ENCODE data around the gene MC2R.

MC2R gene

DNA sequence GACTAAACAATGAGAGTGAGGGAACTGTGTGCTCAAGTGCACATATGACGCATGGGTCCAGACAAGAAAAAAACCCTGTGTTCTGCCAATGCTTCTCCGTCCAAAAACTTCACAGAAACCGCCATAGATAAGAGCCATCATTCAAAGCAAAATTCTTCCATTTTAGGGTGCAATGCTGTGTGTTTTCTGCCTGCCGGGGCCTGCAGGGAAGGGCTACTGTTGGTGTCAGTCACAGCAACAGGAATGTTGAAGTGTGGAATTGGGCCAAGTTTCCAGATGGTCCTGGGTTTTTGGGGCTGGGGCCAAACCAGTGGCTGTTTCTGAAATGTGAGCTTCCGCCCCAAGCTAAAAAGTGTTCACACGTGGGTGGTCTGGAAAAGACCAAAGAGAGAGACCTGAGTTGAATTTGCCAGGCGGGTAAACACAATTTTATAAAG, 677 bp upstream of the MC2R start:
- H2AFZ ChIP-seq (ENCODE audit: insufficient read depth, low read length, poor library complexity), result no peak overlapping the region
- no peak overlapping the region for H3K9ac ChIP-seq (ENCODE audit: low read length)
- no peaks in the 10 kb centered on the region for H3K4me1 ChIP-seq (ENCODE audit: control insufficient read depth in 1 of 2, insufficient read depth in 2 of 2, low read length in 2 of 2)
- H3K18ac ChIP-seq (ENCODE audit: low read length), result no peak overlapping the region
- no peak overlapping the region for H3K14ac ChIP-seq (ENCODE audit: low read length)
- H4K12ac ChIP-seq (ENCODE audit: low read depth, low read length), result no peak overlapping the region
- H3K79me2 ChIP-seq (ENCODE audit: control insufficient read depth, insufficient read depth, low read length, poor library complexity), result no peaks in the 10 kb centered on the region
- DNase-seq, result no peak
- H3K27ac ChIP-seq (ENCODE audit: low read depth, low read length), result no peak overlapping the region
- WGBS (ENCODE audit: extremely low coverage, insufficient coverage, insufficient read length), result no CpG with 5 or more reads among the region's 7 CpGs
- no peak overlapping the region for H3K4me2 ChIP-seq (ENCODE audit: low read length)
- H4K91ac ChIP-seq (ENCODE audit: low read depth, low read length), result no peak overlapping the region
- no peak overlapping the region for H2BK120ac ChIP-seq (ENCODE audit: insufficient read depth, low read length, poor library complexity)
- no peaks in the 10 kb centered on the region for H3K79me1 ChIP-seq (ENCODE audit: low read length)
- H3K36me3 ChIP-seq (ENCODE audit: control insufficient read depth in 1 of 2, insufficient read depth in 2 of 2, low read length in 2 of 2), result no peaks in the 10 kb centered on the region
- H3K4ac ChIP-seq (ENCODE audit: low read depth, low read length), result no peak overlapping the region
- H4K8ac ChIP-seq (ENCODE audit: low read depth, low read length), result no peak overlapping the region
- H3K23ac ChIP-seq (ENCODE audit: low read length), result no peak overlapping the region
- no peak overlapping the region for H2BK12ac ChIP-seq (ENCODE audit: low read length)
- H3K4me3 ChIP-seq (ENCODE audit: low read depth, low read length), result no peak overlapping the region
- H2AK5ac ChIP-seq (ENCODE audit: low read length), result no peak overlapping the region
- H3K27me3 ChIP-seq (ENCODE audit: insufficient read depth, low read length), result no peaks in the 10 kb centered on the region
- H3K9me3 ChIP-seq (ENCODE audit: insufficient read depth, low read depth, low read length), result no peaks in the 10 kb centered on the region
- no peak overlapping the region for H2BK5ac ChIP-seq (ENCODE audit: low read depth, low read length, poor library complexity)

GRCh38 chr18:13914756-13915155, 580 bp downstream of the MC2R start:
- no peak overlapping the region for H2BK120ac ChIP-seq (ENCODE audit: insufficient read depth, low read length, poor library complexity)
- no CpG with 5 or more reads among the region's 9 CpGs for WGBS (ENCODE audit: extremely low coverage, insufficient coverage, insufficient read length)
- H2AFZ ChIP-seq (ENCODE audit: insufficient read depth, low read length, poor library complexity), result no peak overlapping the region
- no peak for DNase-seq
- no peaks in the 10 kb centered on the region for H3K79me1 ChIP-seq (ENCODE audit: low read length)
- H3K18ac ChIP-seq (ENCODE audit: low read length), result no peak overlapping the region
- H2BK5ac ChIP-seq (ENCODE audit: low read depth, low read length, poor library complexity), result no peak overlapping the region
- H3K27me3 ChIP-seq (ENCODE audit: insufficient read depth, low read length), result no peaks in the 10 kb centered on the region
- no peak overlapping the region for H3K4ac ChIP-seq (ENCODE audit: low read depth, low read length)
- H3K4me2 ChIP-seq (ENCODE audit: low read length), result no peak overlapping the region
- no peak overlapping the region for H2BK12ac ChIP-seq (ENCODE audit: low read length)
- H3K14ac ChIP-seq (ENCODE audit: low read length), result no peak overlapping the region
- no peaks in the 10 kb centered on the region for H3K36me3 ChIP-seq (ENCODE audit: control insufficient read depth in 1 of 2, insufficient read depth in 2 of 2, low read length in 2 of 2)
- no peak overlapping the region for H2AK5ac ChIP-seq (ENCODE audit: low read length)
- no peaks in the 10 kb centered on the region for H3K79me2 ChIP-seq (ENCODE audit: control insufficient read depth, insufficient read depth, low read length, poor library complexity)
- H3K4me3 ChIP-seq (ENCODE audit: low read depth, low read length), result no peak overlapping the region
- H3K27ac ChIP-seq (ENCODE audit: low read depth, low read length), result no peak overlapping the region
- H3K23ac ChIP-seq (ENCODE audit: low read length), result no peak overlapping the region
- H4K8ac ChIP-seq (ENCODE audit: low read depth, low read length), result no peak overlapping the region
- no peak overlapping the region for H3K9ac ChIP-seq (ENCODE audit: low read length)
- no peak overlapping the region for H4K12ac ChIP-seq (ENCODE audit: low read depth, low read length)
- no peaks in the 10 kb centered on the region for H3K9me3 ChIP-seq (ENCODE audit: insufficient read depth, low read depth, low read length)
- H4K91ac ChIP-seq (ENCODE audit: low read depth, low read length), result no peak overlapping the region
- no peaks in the 10 kb centered on the region for H3K4me1 ChIP-seq (ENCODE audit: control insufficient read depth in 1 of 2, insufficient read depth in 2 of 2, low read length in 2 of 2)

DNA sequence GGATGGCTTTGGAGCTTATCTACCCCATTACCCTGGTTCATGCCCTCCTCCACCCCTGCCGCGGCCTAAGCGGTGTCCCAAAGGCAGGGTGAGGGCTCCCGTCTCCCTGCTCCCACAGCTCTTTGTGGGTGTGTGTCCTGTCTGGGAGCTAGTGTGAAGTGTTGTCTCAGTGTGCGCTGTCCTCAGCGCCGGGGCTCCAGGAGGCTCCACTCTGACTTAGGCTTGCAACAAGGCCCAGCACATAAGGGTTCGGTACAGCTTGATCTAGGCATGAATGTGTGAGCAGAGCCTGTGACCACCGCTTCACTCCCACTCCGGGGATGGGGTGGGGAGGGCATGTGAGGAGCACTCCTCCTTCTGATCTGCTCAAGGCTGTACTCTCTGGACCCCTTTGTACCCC, 1.2 kb downstream of the MC2R start:
- no peak overlapping the region for H2BK12ac ChIP-seq (ENCODE audit: low read length)
- no peak overlapping the region for H3K27ac ChIP-seq (ENCODE audit: low read depth, low read length)
- no peak overlapping the region for H2BK5ac ChIP-seq (ENCODE audit: low read depth, low read length, poor library complexity)
- H2AFZ ChIP-seq (ENCODE audit: insufficient read depth, low read length, poor library complexity), result no peak overlapping the region
- no peaks in the 10 kb centered on the region for H3K36me3 ChIP-seq (ENCODE audit: control insufficient read depth in 1 of 2, insufficient read depth in 2 of 2, low read length in 2 of 2)
- no peak overlapping the region for H3K4me2 ChIP-seq (ENCODE audit: low read length)
- no peak overlapping the region for H3K9ac ChIP-seq (ENCODE audit: low read length)
- DNase-seq, result no peak
- no peak overlapping the region for H3K4me3 ChIP-seq (ENCODE audit: low read depth, low read length)
- H3K9me3 ChIP-seq (ENCODE audit: insufficient read depth, low read depth, low read length), result no peaks in the 10 kb centered on the region
- WGBS (ENCODE audit: extremely low coverage, insufficient coverage, insufficient read length), result no CpG with 5 or more reads among the region's 10 CpGs
- H3K23ac ChIP-seq (ENCODE audit: low read length), result no peak overlapping the region
- H3K79me1 ChIP-seq (ENCODE audit: low read length), result no peaks in the 10 kb centered on the region
- no peak overlapping the region for H2AK5ac ChIP-seq (ENCODE audit: low read length)
- H3K4ac ChIP-seq (ENCODE audit: low read depth, low read length), result no peak overlapping the region
- H3K79me2 ChIP-seq (ENCODE audit: control insufficient read depth, insufficient read depth, low read length, poor library complexity), result no peaks in the 10 kb centered on the region
- H4K91ac ChIP-seq (ENCODE audit: low read depth, low read length), result no peak overlapping the region
- no peak overlapping the region for H2BK120ac ChIP-seq (ENCODE audit: insufficient read depth, low read length, poor library complexity)
- no peak overlapping the region for H3K14ac ChIP-seq (ENCODE audit: low read length)
- H3K27me3 ChIP-seq (ENCODE audit: insufficient read depth, low read length), result no peaks in the 10 kb centered on the region
- H3K18ac ChIP-seq (ENCODE audit: low read length), result no peak overlapping the region
- no peak overlapping the region for H4K8ac ChIP-seq (ENCODE audit: low read depth, low read length)
- H3K4me1 ChIP-seq (ENCODE audit: control insufficient read depth in 1 of 2, insufficient read depth in 2 of 2, low read length in 2 of 2), result no peaks in the 10 kb centered on the region
- H4K12ac ChIP-seq (ENCODE audit: low read depth, low read length), result no peak overlapping the region

- no peaks in the 10 kb centered on the region for H3K27me3 ChIP-seq (ENCODE audit: insufficient read depth, low read length)
Observed at GRCh38 chr18:13913205-13913604, 2.1 kb downstream of the MC2R start.

More at GRCh38 chr18:13913205-13913604, 2.1 kb downstream of the MC2R start:
- no peak overlapping the region for H4K12ac ChIP-seq (ENCODE audit: low read depth, low read length)
- no peak overlapping the region for H2AFZ ChIP-seq (ENCODE audit: insufficient read depth, low read length, poor library complexity)
- no CpG with 5 or more reads among the region's 10 CpGs for WGBS (ENCODE audit: extremely low coverage, insufficient coverage, insufficient read length)
- H3K9ac ChIP-seq (ENCODE audit: low read length), result no peak overlapping the region
- H2AK5ac ChIP-seq (ENCODE audit: low read length), result no peak overlapping the region
- no peaks in the 10 kb centered on the region for H3K36me3 ChIP-seq (ENCODE audit: control insufficient read depth in 1 of 2, insufficient read depth in 2 of 2, low read length in 2 of 2)
- H4K8ac ChIP-seq (ENCODE audit: low read depth, low read length), result no peak overlapping the region
- no peak overlapping the region for H3K23ac ChIP-seq (ENCODE audit: low read length)
- H3K79me2 ChIP-seq (ENCODE audit: control insufficient read depth, insufficient read depth, low read length, poor library complexity), result no peaks in the 10 kb centered on the region
- H3K27ac ChIP-seq (ENCODE audit: low read depth, low read length), result no peak overlapping the region
- no peak overlapping the region for H3K4me3 ChIP-seq (ENCODE audit: low read depth, low read length)
- no peak overlapping the region for H2BK12ac ChIP-seq (ENCODE audit: low read length)
- no peak overlapping the region for H4K91ac ChIP-seq (ENCODE audit: low read depth, low read length)
- no peak for DNase-seq
- H3K18ac ChIP-seq (ENCODE audit: low read length), result no peak overlapping the region
- H3K4ac ChIP-seq (ENCODE audit: low read depth, low read length), result no peak overlapping the region
- H3K14ac ChIP-seq (ENCODE audit: low read length), result no peak overlapping the region
- H3K4me1 ChIP-seq (ENCODE audit: control insufficient read depth in 1 of 2, insufficient read depth in 2 of 2, low read length in 2 of 2), result no peaks in the 10 kb centered on the region
- no peak overlapping the region for H3K4me2 ChIP-seq (ENCODE audit: low read length)
- H3K79me1 ChIP-seq (ENCODE audit: low read length), result no peaks in the 10 kb centered on the region
- no peaks in the 10 kb centered on the region for H3K9me3 ChIP-seq (ENCODE audit: insufficient read depth, low read depth, low read length)
- no peak overlapping the region for H2BK120ac ChIP-seq (ENCODE audit: insufficient read depth, low read length, poor library complexity)
- H2BK5ac ChIP-seq (ENCODE audit: low read depth, low read length, poor library complexity), result no peak overlapping the region
